SIG-M5 (cell line): ENCODE data around the gene ELMO1.

Source experiments
- DNase-seq: peaks from one replicate; lab custom pipeline; 2025; lab: John Stamatoyannopoulos, UW

Gene ELMO1

DNA sequence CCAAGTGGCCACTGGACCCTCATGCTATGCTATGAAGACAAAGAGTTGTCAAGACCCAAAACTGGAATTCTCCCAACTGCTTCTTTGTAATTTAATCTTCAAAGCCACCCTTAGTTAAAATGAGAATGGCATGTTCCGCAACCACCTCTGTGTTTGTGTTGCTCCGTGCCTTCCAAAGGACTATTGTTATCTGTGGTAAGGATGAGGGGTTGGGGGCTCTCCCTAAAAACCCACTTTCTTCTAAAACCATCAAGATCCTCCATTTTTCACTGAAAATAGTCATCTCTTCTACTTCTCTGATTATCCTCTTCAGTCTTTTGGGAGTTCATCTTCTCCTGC is 502.3 kb downstream of the ELMO1 start:
- no peak for DNase-seq

DNA sequence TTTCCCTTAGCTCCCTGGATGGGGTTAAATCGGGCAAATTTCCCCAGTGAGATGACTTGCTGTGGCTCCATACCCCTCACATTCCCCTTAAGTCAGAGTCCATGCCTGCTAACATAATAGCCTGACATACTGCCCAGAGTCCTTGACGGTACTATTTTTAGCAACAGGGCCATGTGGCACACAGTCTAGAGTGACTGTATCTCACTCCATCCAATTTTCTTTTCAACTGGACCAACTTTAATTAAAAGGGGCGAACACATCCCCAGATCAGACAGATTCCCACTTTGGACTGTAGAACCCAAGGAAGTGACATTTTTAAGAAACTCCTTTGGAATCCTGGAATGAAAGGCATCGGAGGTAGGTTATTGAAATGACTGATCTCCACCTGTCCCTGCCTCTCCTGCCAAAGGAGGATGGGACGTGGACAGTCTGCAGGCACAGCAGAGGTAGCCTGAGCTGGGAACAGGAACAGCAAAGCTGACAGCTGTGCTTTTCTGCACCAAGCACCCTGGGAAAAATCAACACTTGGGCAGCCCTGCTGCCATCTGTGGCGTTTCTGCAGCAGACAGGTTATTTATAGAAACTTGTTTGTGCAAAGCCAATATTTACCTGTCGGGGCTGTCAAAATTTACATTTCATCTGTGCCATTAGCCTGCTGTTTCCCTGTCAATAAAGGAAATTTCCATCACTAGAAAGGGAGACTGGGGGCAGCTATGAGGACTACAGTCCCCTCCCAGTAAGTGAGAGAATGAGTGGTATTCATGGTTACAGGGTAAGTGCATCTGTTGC is 502.9 kb downstream of the ELMO1 start:
- DNase-seq, result no peak

DNA sequence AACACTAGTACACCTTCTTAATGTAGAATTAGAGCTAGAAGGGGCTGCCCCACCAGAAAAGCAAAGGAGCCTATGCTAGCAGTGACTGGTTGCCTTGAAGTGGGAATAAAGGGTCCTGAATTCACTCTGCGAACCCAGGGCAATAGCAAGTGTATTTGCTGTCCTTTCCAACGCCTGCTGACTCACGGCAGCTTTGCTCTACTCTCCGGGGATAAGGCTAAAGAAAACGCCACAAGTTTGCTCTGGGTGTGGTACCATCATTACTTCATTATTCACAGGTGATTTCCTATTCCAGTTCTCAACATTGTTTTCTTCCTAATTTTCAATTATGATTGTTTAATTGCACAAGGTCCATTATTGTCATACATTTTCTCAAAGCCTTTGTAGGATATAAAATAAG is 503.8 kb downstream of the ELMO1 start:
- no peak for DNase-seq

DNA sequence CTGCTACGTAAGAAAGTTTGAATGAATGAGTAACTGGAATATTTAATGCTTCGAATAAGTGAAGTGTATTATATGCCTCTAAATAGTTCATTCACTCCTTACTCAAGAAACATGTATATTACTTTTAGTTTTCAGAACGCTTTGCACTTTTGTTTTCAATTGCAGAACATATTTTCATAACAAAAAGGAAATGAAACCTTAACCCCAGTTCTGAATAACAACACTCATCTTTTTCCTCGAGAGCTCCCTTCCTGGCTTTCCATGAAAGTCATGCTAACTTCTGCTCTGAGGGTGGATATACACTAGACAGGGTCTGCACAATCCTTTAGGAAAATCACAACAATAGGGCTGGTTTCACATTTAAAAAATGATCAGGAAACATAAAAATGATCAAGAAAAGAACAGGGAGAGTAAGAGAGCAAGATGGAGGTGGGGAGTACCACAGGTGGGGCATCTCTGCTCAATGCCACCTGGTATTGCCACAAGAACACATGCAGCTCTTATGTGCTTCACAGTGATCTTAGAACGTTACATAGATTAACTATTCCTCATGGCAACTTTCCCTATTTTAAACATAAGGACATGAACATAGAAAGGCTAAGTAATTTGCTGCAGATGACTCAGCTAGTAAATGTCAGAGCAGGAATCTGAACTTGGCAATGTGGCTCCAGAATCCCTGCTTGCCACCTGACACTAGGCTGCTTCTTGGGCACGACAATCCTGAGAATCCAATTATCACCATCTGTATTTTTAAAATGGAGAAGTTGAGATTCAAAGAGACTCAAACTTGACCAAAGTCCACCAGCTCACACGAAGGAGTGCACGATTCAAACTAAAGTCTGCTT is 504.9 kb downstream of the ELMO1 start:
- DNase-seq, result no peak

DNA sequence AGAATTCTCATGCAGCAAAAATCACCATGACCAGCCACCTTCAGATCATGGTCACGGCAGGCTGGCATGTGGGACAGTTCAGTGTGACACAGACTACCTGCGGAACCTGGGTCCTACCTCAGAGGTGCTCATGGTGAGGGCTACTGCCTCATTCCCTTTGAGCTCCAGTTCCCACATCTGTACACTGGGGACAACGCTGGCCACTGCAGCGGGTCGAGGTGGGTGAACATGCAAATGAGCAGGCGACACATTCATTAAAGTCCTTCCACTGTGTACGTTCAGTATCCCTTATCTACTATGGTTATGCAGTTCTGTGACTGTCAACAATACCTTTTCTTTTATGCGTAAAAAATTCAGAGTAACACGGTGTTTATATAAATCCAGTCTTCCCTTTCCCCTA is 505.7 kb downstream of the ELMO1 start:
- DNase-seq, result no peak

DNA sequence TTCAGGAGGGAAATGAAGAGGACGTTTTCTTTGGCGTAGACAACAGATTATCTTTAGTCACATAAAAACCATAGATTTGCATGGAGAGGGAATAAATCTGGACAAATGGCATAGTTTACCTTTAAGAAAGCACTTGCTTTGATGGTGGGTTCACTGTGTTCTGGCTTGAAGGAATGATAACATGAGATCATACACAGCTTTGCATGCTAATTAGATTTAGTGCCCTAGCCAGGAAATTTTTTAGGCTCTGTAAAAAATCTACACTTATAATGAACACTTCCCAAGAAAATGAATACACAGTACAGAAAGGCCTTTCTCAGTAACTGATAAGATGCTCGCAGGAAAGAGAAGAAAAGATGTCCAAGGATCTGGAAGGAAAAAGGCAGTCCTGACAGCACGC is 506.1 kb downstream of the ELMO1 start:
- DNase-seq, result no peak

DNA sequence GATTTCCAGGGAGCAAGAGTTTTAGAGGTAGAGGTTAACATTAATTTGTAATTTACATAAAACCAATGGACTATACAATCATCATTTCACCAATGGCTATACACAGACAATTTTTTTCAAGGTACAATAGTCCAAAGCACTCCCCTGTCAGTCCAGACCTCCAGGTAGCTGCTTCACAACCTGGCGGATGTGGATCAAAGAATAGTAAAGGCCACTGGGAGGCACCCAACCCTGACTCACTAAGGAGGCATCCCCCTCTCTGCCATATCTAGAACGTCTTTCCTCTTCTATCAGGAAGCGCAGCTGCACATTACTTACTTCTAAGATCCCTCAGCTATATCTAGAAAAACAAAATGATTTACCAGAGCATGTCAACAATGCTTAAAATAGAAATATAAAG is 506.6 kb downstream of the ELMO1 start:
- no peak for DNase-seq

DNA sequence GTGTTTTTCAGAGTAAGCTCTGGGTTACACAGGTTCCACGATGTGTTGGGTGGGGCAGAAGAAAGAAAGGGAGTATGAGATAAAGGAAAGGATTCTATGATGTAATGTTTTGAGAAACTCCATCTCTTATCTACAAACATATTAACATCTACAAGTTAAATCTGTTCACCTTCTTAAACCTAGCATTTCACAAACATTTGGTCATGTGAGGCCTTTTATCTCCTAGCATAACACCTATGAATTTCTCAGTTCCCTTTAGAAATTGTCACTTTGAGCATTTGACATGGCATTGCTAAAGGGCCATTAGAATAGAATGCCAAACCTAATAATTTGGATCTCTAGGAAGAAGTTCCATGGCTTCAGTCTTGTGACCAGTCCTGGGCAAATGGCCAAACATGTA is 507.3 kb downstream of the ELMO1 start:
- no peak for DNase-seq

DNA sequence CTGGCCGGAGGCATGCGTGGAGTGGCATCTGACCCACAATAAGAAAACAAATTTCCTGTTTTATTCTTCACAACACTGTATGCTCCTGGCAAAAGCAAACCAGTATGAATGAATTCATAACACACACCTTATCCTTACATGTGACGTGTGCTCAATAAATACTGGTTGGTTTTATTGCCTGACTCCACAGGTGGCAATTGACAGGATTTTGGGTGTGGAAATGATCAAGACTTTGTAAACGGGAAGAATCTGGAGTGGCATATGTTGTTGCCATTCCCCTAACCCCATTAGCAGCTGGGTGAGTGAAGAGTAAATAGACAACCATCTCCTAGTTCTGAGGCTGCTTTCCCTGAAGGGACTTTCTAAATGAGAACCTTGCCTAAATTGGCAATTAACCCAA is 508.8 kb downstream of the ELMO1 start:
- no peak for DNase-seq

DNA sequence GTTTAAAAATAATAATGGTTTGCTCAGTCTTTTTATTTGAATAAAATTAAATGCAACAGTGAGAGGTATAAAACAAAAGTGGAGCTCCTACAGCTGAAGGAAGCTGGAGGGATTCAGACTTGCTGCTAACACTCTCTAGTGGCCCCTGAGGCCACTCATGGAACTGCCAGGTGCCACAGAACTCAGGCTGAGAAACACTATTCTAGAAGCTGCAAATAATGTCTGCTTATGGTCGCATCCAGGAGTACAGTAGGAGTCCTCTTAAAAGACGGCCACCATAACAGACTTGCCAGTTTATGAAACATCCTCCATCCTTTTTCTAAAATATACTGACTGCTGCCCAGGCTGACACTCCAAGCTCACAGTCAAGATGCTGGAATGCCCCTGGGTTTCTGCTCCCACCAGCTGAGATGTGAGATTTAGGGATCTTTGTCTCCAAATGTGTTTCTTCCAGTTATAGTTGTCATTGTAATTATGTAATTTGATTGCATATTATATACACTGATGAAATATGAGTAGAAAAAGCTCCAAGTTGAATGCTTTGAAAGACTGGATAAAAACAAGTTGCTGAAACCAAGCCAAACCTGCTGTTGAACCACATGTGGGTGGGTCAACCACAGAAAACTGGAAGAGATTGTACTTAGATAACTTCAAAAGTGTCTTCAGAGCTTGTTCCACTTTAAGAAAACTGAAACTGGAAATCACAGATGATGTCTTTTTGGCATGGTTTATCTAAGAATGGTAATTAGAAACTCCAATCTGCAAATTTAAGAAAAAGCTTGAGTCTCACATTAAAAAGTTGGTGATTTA is 510.7 kb downstream of the ELMO1 start:
- no peak for DNase-seq

DNA sequence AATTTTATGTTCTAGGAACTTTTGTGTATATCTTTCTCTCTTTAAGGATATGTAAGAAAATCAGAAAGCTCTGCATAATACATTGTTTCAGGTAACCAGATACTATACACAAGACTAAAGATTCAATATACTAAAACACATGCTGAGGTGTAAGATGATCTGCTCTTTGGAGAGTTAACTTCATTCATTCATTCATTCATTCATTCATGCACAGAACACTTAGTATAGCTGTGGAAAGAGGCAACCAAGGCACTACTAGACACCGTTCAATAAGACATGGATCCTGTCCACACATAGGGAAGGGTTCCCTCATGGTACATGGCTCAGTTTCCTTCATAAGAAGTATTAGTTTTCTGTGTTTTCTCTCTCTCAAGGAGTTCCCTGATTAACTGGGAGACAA is 516.8 kb downstream of the ELMO1 start:
- DNase-seq, result no peak

DNA sequence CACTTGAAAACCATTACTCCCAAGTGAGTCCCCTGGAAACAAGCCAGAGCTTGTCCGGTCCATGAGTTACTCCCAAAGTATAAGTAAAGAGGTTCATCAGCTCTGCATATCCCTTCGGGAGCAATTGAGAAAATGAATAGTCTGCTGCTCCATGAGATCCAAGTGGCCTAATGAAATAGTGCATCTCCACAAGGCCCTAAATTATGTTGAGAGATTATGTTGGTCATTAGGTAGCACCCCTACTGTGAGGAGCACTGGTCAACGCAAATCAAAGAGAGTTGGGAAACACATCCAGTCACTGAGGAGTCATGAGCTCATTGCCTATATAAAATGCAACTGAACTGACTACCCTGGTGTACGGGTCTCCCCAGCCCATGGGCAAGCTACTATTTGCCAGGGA is 518.9 kb downstream of the ELMO1 start:
- DNase-seq, result no peak

DNA sequence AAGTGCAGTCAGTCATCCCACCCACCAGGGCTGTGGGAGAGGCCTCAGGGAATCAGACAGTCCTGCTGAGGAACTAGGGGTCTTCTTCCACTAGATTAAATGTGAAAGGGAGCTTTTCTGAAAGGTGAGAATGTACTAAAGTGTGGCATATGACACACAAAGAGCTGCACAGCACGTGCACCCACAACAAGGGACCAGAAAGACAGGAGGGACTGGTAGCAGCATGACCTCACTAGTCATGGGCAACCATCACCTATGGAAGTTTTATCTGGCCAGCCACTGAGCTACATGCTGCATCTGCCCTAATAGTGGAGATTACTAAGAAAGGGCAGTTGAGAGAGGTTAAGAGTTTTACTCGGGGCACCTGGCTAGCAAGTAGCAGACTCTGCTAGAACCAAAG is 519.9 kb downstream of the ELMO1 start:
- no peak for DNase-seq

DNA sequence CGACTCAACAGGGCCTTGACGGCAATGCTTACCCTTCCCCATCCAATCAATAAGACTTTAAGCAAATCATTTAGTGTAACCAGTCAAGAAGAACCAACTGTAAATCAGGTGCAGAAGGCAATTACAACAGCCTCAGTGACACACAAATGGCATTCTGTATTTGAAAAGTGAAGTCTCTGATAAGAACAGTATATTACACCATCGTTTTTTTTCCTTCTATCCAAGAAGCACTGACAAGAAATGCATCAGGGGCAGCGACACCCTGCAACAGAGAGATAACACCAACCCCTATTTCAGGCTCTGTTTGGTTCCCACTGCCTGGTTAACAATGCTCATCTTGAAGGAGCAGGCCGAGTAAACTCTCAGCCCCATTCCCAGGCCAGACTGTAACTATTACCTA is 520.4 kb downstream of the ELMO1 start:
- DNase-seq, result no peak

DNA sequence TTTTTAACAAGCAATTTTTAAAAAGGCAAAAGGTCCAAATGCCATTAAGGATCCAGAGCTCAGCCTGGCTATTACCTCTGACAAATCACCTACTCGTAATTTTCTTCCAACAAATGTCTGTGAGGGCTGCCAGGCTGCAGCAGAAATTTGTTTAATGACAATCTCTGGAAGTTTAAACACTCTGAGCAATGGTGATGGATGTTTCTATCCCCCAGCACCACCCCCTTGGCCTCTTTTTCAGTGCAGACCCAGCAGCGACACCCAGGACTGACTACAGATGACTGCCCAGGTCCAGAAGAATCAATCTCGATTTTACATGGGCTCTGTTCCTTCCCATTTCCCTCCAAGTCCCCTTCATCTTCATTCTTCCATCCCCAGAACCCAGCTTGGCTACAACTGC is 523.0 kb downstream of the ELMO1 start:
- DNase-seq, result no peak

DNA sequence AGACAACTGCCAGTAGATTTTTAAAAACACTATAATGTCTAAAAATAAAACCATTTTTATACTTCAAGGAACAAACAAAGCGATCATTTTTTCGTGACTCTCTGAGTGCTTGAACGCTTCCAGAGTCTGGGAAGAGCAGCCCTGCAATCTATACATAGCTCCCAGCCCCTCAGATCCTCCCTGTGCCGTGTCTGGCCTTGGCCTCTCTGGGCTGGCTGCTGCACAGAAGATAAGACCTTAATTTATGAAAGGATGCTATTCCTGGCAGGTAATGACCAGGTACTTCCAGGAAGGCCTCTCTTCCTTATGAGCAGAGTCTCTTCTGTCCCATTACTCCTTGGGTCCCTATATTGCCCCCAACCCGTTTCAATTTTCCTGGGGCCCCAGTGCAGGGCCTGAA is 523.5 kb downstream of the ELMO1 start:
- no peak for DNase-seq

DNA sequence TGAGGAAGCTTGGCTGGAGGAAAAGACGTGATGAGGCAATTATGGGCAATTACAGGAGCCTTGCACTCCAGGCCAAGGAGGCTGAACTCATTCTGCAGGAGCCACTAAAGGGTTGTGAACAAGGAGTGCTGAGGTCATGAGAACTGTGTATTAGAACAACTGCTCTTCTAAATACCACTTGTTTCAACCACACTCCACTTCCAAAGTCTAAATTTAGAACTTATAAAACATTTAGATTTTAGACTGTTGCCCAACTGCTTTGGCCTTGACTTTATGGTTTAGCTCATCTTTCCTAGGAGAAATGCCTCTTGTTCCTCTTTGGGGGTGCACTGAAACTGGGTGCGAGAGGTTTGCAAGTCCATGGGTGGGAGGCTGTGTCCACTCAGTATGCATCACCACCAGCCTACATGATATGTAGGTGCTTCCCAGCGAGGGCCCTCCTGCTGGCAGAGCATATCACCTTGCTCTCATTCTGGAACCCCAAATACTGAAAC is 524.7 kb downstream of the ELMO1 start:
- DNase-seq, result peak; percentile 26

DNA sequence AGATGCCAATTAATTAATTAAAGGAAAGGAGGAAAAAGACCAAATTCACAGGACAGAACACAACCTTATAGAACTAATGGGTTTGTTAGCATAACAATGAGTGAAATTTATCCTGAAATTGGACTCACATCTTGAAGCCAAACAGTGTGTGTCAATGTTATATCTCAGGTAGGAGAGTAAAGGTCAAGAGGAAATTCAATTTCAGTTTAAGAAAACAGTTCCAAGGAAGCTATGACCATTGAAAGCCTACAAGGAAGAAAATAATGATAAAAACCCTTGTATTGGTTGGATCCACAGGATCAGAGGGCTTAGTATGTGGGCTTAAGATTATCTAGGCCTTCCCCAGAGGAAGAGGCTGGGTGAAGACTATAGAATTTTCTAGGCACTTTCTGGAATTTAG is 525.5 kb downstream of the ELMO1 start:
- DNase-seq, result no peak

DNA sequence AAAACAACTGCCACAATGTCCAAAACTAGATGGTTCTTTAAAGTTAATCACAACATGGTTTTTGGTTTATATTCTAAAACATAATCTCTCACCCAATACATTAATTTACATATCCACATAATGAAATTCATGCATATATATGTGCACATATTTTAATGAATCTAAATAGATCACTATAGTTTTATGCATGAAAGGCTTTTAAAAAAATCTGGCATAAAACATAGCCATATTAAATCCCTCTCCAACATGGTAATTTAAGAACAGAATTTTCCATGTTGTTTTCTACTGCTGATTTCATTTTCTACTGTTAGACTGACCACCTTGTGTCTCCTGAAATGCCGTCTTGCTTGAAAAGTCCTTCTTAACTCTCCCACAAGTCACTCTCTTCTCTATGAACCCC is 528.2 kb downstream of the ELMO1 start:
- DNase-seq, result no peak

DNA sequence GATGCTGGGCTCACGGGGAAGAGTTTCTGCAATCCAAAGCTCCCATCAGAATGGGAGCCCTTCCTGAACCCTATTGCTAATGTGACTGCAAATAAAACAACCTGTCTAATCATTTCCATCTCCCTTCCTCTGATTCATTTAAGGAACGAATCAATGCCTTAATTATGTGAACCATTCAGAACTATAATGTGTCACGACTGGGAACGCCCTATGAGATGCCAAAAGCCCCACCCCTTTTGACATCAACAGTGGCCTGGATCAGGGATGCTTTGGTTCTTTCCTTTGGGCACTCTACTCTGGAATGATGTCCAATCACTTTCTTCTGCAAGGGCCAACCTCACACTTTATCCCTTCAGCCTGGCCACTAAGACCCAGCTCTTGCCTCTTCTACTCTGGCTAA is 528.9 kb downstream of the ELMO1 start:
- DNase-seq, result no peak

DNA sequence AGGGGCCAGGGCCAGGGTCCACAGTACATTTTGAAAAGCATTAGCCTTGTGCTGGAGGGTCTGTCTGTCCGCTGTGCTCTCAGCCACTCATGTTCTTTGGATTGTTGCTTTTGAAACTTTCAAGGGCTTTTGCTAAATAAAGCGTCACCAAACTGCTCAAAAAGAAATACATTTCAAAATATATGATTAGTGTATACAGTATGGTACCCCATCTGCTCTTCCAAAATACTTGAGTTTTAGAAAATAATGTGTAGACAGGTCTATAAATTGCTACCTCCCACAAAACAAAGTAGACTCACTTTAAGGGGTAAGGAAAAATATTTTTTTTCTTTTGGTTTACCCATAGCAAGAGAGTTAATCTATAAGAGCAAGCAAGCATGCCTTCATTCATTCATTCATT is 530.1 kb downstream of the ELMO1 start:
- no peak for DNase-seq

DNA sequence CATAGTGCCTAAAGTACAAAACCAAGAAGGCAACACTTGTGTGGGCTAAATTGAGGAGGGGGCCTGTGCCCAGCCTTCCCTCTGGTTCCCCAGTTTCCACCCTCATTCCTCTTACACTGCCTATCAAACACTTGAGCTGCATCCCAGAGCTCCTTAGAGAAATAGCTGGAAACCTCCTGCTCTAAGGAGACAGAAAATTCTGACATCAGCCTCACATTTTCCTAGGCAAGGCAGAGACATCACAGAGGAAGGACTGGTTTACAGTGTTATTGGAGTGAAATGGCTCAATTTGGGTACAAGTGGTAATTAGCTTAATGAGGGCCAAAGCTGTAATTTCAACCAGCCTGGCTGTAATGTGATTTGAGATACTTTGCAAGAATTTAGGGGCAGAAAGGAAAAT is 532.0 kb downstream of the ELMO1 start:
- no peak for DNase-seq

DNA sequence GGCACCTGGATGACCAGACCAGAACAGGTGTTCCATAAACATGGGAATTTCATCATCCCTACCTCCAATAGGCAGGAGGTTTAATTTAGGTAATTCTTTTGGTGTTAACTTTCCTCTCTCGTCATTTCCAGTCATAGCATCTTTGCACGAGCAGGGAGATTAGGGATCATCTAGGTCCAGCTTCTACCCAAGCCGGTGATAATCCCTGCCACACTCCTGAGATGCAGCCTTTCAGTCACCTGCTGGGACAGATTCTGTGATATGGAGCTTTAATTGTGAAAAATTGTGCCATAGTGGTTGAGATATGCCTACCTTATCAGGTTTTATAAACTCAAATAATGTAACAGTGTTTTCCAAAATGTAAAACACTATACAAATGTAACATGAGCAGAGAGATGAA is 532.5 kb downstream of the ELMO1 start:
- DNase-seq, result no peak
